HepG2 (cell line): ENCODE results near the gene PRKCD. TPM values are rescaled to one million over a fixed set of nuclear protein-coding genes. Genes with fewer than 3 reads are reported as not detected.

Experiments used
- AGO2 ChIP-seq: fragments of 200-400 bp; formaldehyde crosslinking; optimal IDR thresholded peaks from 2 replicates; pipeline ENCODE3; 2017; ENCODE audit warnings: mild to moderate bottlenecking, low read depth, low read length, moderate library complexity
- AHR ChIP-seq: IDR thresholded peaks from 2 replicates; pipeline ENCODE4 v1.6.1; 2018; ENCODE audit warnings: missing genetic modification reagents, missing compliant biosample characterization
- ESRRA ChIP-seq: sonication (generic); formaldehyde crosslinking; IDR thresholded peaks from 2 replicates; pipeline ENCODE4 v1.5.1; 2020; ENCODE audit warnings: mild to moderate bottlenecking, low read depth, missing genetic modification reagents
- HDAC2 ChIP-seq: sonication (generic); formaldehyde crosslinking; IDR thresholded peaks from 2 replicates; pipeline ENCODE4 v1.4.0; 2020; ENCODE audit warnings: missing genetic modification reagents
- NFKB2 ChIP-seq: sonication (generic); formaldehyde crosslinking; IDR thresholded peaks from 2 replicates; pipeline ENCODE4 v1.4.0; 2020; ENCODE audit warnings: missing genetic modification reagents, borderline replicate concordance
- NONO ChIP-seq, 2 experiments: fragments of 450-650 bp in 1 of 2; sonication (generic) in 1 of 2; formaldehyde crosslinking in 1 of 2; IDR thresholded peaks in 1 of 2; conservative IDR thresholded peaks in 1 of 2; 2 replicates each; pipeline versions ENCODE4 v1.6.1 to v1.8.0; 2017 to 2022; ENCODE audit warnings: mild to moderate bottlenecking in 1 of 2, missing genetic modification reagents in 1 of 2, moderate library complexity in 1 of 2
- POLR2AphosphoS5 ChIP-seq: IDR thresholded peaks from 2 replicates; pipeline ENCODE4 v1.6.1; 2012; ENCODE audit warnings: low read depth, low read length
- SP140L ChIP-seq: sonication (generic); formaldehyde crosslinking; IDR thresholded peaks from 2 replicates; pipeline ENCODE4 v1.4.0; 2020; ENCODE audit warnings: missing genetic modification reagents, borderline replicate concordance
- SRY ChIP-seq: sonication (generic); formaldehyde crosslinking; IDR thresholded peaks from 2 replicates; pipeline ENCODE4 v1.8.0; 2022; ENCODE audit warnings: mild to moderate bottlenecking, missing genetic modification reagents
- XBP1 ChIP-seq: sonication (generic); formaldehyde crosslinking; IDR thresholded peaks from 2 replicates; pipeline ENCODE4 v1.5.0; 2020; ENCODE audit warnings: missing genetic modification reagents
- ZFY ChIP-seq: sonication (generic); formaldehyde crosslinking; IDR thresholded peaks from 2 replicates; pipeline ENCODE4 v1.4.0; 2020; ENCODE audit warnings: missing genetic modification reagents
- ZNF558 ChIP-seq: sonication (generic); formaldehyde crosslinking; IDR thresholded peaks from 2 replicates; pipeline ENCODE4 v1.9.0; 2022; ENCODE audit warnings: mild to moderate bottlenecking, missing genetic modification reagents, borderline replicate concordance
- ZNF614 ChIP-seq: IDR thresholded peaks from 2 replicates; pipeline ENCODE4 v1.6.1; 2018; ENCODE audit warnings: missing biosample characterization, missing genetic modification reagents, inconsistent platforms, borderline replicate concordance
- polyA plus RNA-seq, 8 experiments: library from polyadenylated mRNA; depleted of rRNA in 3 of 8; stranded (reverse) in 7 of 8; unstranded in 1 of 8; fragments of >200 nt; fragmentation: Illumina TruSeq in 4 of 8; extraction: Trizol in 4 of 8; gene quantifications; 2 replicates each; pipeline versions ENCODE4 v1.2.1 to v1.2.3, GENCODE V29; 2011 to 2016; ENCODE audit warnings: low read depth in 4 of 8, missing spikeins in 1 of 8, mixed read lengths in 1 of 8; ENCODE audit not compliant: insufficient read depth in 1 of 8
- total RNA-seq, 5 experiments: library from RNA; depleted of rRNA; stranded (reverse); fragments of >200 nt; fragmentation: Illumina TruSeq; extraction: Trizol; gene quantifications; 2 replicates each; pipeline ENCODE4 v1.2.3, GENCODE V29; 2016; ENCODE audit warnings: low read depth in 1 of 5
- TF ChIP-seq, protein P1 (sequence below): sonication (generic); formaldehyde crosslinking; IDR thresholded peaks from 2 replicates; pipeline ENCODE4 v1.5.0; 2020; ENCODE audit warnings: mild to moderate bottlenecking, missing genetic modification reagents, borderline replicate concordance
- TF ChIP-seq, protein P2 (sequence below): sonication (generic); IDR thresholded peaks from 2 replicates; pipeline ENCODE4 v1.6.1; 2016; ENCODE audit warnings: low read depth, borderline replicate concordance
- TF ChIP-seq, protein P3 (sequence below), 2 experiments: sonication (generic) in 1 of 2; formaldehyde crosslinking in 1 of 2; IDR thresholded peaks; 2 replicates each; pipeline versions ENCODE4 v1.4.0 to v1.6.1; 2018 to 2020; ENCODE audit warnings: missing genetic modification reagents in 2 of 2, borderline replicate concordance in 1 of 2, low read depth in 1 of 2, mild to moderate bottlenecking in 1 of 2, missing biosample characterization in 1 of 2
- TF ChIP-seq, protein P4 (sequence below): sonication (generic); formaldehyde crosslinking; IDR thresholded peaks from 2 replicates; pipeline ENCODE4 v1.5.0; 2020; ENCODE audit warnings: mild to moderate bottlenecking, missing genetic modification reagents
- TF ChIP-seq, protein P5 (sequence below): IDR thresholded peaks from 2 replicates; pipeline ENCODE4 v1.6.1; 2016; ENCODE audit warnings: low read depth

Gene PRKCD
- total and polyA plus RNA-seq, 2 of the 13 experiments (the other 11 are each of a cell fraction or from before 2014, with no cell fraction given): 1.6 to 40.7 TPM

DNA sequence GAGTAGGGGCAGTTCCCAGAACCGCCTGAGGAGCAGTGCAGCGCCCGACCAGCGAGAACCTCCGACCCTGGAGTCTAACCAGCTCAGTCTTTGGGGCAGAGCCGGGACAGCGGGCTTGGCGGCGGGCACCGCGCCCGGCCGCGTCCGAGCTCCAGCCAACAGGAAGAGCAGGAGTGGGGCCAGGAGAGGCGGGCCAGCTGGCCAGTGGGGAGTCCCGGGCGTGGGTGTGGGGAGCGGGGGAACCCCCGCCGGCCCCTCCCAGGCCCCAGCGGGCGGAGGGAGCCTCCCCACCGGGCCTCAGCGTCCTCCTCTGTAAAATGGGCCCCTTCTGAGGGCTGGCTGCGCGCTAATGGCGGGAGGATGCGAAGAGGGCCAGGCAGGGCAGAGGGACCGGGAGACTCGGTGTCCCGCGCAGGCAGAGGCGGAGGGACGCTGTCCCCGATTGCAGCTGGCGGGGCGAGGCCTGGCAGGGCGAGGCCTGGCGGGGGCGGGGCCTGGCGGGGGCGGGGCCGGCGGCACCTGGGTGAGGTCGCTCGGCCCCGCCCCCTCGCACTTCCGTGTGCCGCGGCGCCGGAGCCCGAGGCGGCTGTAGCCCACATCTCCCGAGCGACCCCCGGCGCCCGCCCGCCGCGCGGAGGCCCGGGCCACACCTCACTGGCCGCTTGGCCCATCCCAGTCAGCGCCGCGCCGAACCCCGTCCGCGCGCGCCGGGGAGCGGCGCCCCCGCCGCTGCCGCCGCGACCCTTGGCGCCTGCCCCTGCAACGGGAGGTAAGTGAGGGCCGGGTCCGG lies at the start of gene PRKCD (continued):
- TF ChIP-seq NFKB2 (CRISPR knock-in tag): peak; percentile 55; the same call in 1 of the 2 replicates
- TF ChIP-seq SP140L (CRISPR knock-in tag): no peak
- TF ChIP-seq XBP1 (CRISPR knock-in tag): no peak
- TF ChIP-seq, protein P1, sequence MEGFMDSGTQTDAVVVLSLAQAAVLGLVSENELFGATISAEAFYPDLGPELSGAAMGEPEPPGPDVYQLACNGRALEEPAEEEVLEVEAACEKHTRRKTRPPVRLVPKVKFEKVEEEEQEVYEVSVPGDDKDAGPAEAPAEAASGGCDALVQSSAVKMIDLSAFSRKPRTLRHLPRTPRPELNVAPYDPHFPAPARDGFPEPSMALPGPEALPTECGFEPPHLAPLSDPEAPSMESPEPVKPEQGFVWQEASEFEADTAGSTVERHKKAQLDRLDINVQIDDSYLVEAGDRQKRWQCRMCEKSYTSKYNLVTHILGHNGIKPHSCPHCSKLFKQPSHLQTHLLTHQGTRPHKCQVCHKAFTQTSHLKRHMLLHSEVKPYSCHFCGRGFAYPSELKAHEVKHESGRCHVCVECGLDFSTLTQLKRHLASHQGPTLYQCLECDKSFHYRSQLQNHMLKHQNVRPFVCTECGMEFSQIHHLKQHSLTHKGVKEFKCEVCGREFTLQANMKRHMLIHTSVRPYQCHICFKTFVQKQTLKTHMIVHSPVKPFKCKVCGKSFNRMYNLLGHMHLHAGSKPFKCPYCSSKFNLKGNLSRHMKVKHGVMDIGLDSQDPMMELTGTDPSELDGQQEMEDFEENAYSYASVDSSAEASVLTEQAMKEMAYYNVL (CRISPR knock-in tag): peak; percentile 41; the same call in 1 of the 2 replicates
- peak; percentile 72 for TF ChIP-seq POLR2AphosphoS5
- TF ChIP-seq, protein P2, sequence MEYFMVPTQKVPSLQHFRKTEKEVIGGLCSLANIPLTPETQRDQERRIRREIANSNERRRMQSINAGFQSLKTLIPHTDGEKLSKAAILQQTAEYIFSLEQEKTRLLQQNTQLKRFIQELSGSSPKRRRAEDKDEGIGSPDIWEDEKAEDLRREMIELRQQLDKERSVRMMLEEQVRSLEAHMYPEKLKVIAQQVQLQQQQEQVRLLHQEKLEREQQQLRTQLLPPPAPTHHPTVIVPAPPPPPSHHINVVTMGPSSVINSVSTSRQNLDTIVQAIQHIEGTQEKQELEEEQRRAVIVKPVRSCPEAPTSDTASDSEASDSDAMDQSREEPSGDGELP: peak; percentile 57; the same call in 1 of the 2 replicates
- TF ChIP-seq, protein P3, sequence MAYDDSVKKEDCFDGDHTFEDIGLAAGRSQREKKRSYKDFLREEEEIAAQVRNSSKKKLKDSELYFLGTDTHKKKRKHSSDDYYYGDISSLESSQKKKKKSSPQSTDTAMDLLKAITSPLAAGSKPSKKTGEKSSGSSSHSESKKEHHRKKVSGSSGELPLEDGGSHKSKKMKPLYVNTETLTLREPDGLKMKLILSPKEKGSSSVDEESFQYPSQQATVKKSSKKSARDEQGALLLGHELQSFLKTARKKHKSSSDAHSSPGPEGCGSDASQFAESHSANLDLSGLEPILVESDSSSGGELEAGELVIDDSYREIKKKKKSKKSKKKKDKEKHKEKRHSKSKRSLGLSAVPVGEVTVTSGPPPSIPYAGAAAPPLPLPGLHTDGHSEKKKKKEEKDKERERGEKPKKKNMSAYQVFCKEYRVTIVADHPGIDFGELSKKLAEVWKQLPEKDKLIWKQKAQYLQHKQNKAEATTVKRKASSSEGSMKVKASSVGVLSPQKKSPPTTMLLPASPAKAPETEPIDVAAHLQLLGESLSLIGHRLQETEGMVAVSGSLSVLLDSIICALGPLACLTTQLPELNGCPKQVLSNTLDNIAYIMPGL (CRISPR knock-in tag; IDR thresholded peaks at IDR 0.05; ENCODE audit: borderline replicate concordance in 1 of 2, low read depth in 1 of 2): peak in 1 of 2 experiments; percentile 62; a peak in 1 of 4 replicates
- TF ChIP-seq, protein P4, sequence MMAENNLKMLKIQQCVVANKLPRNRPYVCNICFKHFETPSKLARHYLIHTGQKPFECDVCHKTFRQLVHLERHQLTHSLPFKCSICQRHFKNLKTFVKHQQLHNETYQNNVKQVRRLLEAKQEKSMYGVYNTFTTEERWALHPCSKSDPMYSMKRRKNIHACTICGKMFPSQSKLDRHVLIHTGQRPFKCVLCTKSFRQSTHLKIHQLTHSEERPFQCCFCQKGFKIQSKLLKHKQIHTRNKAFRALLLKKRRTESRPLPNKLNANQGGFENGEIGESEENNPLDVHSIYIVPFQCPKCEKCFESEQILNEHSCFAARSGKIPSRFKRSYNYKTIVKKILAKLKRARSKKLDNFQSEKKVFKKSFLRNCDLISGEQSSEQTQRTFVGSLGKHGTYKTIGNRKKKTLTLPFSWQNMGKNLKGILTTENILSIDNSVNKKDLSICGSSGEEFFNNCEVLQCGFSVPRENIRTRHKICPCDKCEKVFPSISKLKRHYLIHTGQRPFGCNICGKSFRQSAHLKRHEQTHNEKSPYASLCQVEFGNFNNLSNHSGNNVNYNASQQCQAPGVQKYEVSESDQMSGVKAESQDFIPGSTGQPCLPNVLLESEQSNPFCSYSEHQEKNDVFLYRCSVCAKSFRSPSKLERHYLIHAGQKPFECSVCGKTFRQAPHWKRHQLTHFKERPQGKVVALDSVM: peak; percentile 21; the same call in 1 of the 2 replicates
- TF ChIP-seq HDAC2 (CRISPR knock-in tag): peak; percentile 29; the same call in 1 of the 2 replicates
- TF ChIP-seq SRY: peak; percentile 62; the same call in 1 of the 2 replicates
- 0 out of 2 replicates have a peak, but pooled peaks have one; percentile 31 for TF ChIP-seq ZNF614 (CRISPR knock-in tag)
- no peak for TF ChIP-seq NONO (IDR thresholded peaks at IDR 0.05)
- TF ChIP-seq NONO (CRISPR knock-in tag; conservative IDR thresholded peaks at IDR 0.05): peak; percentile 6; the same call in 1 of the 2 replicates
- TF ChIP-seq ZFY (CRISPR knock-in tag): peak; percentile 55; the same call in 1 of the 2 replicates
- TF ChIP-seq AHR (CRISPR knock-in tag): peak; percentile 76; the same call in 1 of the 2 replicates
- TF ChIP-seq AGO2: peak; percentile 72
- no peak for TF ChIP-seq ESRRA (CRISPR knock-in tag)
- no peak; the same call in 1 of the 2 replicates for TF ChIP-seq ZNF558 (CRISPR knock-in tag)
- TF ChIP-seq, protein P5, sequence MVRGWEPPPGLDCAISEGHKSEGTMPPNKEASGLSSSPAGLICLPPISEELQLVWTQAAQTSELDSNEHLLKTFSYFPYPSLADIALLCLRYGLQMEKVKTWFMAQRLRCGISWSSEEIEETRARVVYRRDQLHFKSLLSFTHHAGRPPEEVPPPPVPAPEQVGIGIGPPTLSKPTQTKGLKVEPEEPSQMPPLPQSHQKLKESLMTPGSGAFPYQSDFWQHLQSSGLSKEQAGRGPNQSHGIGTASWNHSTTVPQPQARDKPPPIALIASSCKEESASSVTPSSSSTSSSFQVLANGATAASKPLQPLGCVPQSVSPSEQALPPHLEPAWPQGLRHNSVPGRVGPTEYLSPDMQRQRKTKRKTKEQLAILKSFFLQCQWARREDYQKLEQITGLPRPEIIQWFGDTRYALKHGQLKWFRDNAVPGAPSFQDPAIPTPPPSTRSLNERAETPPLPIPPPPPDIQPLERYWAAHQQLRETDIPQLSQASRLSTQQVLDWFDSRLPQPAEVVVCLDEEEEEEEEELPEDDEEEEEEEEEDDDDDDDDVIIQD: no peak
